NCI-H446 treated with DMSO at 0.1 percent for 48 hours (cell line): ENCODE results near the gene GUCY2D.
"Not testable (repeated sequence)": the region's sequence is repeated elsewhere in the genome, so short reads cannot be mapped to it uniquely, and the experiment has no call there.

Experiments used
- DNase-seq: peaks from one replicate; lab custom pipeline; 2025; lab: John Stamatoyannopoulos, UW

The GUCY2D gene

GRCh38 chr17:8016632-8017424, 14.4 kb downstream of the GUCY2D start:
- no peak for DNase-seq

GRCh38 chr17:8018436-8018835, 16.0 kb downstream of the GUCY2D start:
- DNase-seq = no peak

- DNase-seq = no peak
These were observed 16.8 kb downstream of the GUCY2D start for GRCh38 chr17:8019166-8019565.

- DNase-seq = no peak
These were observed 17.5 kb downstream of the GUCY2D start for GRCh38 chr17:8019665-8020650.

- no peak for DNase-seq
These were observed 18.6 kb downstream of the GUCY2D start for GRCh38 chr17:8020776-8021564.

- DNase-seq = no peak
These were observed 19.3 kb downstream of the GUCY2D start for GRCh38 chr17:8021565-8022359.

- no peak for DNase-seq
These were observed 20.1 kb downstream of the GUCY2D start for GRCh38 chr17:8022360-8023003.

GRCh38 chr17:8024161-8024560, 21.7 kb downstream of the GUCY2D start:
- DNase-seq = not testable (repeated sequence)

GRCh38 chr17:8025176-8025911, 22.9 kb downstream of the GUCY2D start:
- no peak for DNase-seq

- no peak for DNase-seq
These were observed 26.7 kb downstream of the GUCY2D start for GRCh38 chr17:8029121-8029520.

- DNase-seq = no peak
These were observed 28.8 kb downstream of the GUCY2D start for GRCh38 chr17:8031261-8031661.

- DNase-seq = no peak
These were observed 29.5 kb downstream of the GUCY2D start for GRCh38 chr17:8031950-8032349.

GRCh38 chr17:8032442-8032841, 30.0 kb downstream of the GUCY2D start:
- no peak for DNase-seq

GRCh38 chr17:8038954-8039610, 36.7 kb downstream of the GUCY2D start, which contains the start of gene ALOX15B:
TSS of gene ALOX15B (plus strand) at chr17:8039059. CDS start at chr17:8039156, 97 bp downstream.
- no peak for DNase-seq

GRCh38 chr17:8039611-8040168, 37.3 kb downstream of the GUCY2D start:
- DNase-seq = no peak

GRCh38 chr17:8041249-8041928, 39.0 kb downstream of the GUCY2D start:
- peak; percentile 34 for DNase-seq

- no peak for DNase-seq
These were observed 39.6 kb downstream of the GUCY2D start for GRCh38 chr17:8041979-8042378.
